ENCODE measurements around the gene CPNE4.
A peak's percentile ranks its signal among the peaks of the same experiment; 100 is the strongest.
"Not testable (repeated sequence)": the region's sequence is repeated elsewhere in the genome, so short reads cannot be mapped to it uniquely, and the experiment has no call there.

Gene CPNE4

GRCh38 chr3:131895766-131896165, 139.0 kb downstream of the CPNE4 start:
- Histone ChIP-seq H3K27me3 (ENCODE audit: insufficient read depth, poor library complexity, severe bottlenecking) (peaks cover 3% of the 10 kb centered on the region), H3K36me3 (ENCODE audit: low read depth) (no peaks in the 10 kb centered on the region), H3K4me1 (ENCODE audit: insufficient read depth, poor library complexity, severe bottlenecking) (no peaks in the 10 kb centered on the region), H3K9me3 (ENCODE audit: severe bottlenecking) (no peaks in the 10 kb centered on the region), H3K27ac (ENCODE audit: poor library complexity, severe bottlenecking) (no peak overlapping the region), H3K4me3 (ENCODE audit: severe bottlenecking) (no peak overlapping the region)
- DNase-seq (ENCODE audit: low spot score) (no peak), ATAC-seq (ENCODE audit: low read depth) (no peak)
- TF ChIP-seq, protein P1, sequence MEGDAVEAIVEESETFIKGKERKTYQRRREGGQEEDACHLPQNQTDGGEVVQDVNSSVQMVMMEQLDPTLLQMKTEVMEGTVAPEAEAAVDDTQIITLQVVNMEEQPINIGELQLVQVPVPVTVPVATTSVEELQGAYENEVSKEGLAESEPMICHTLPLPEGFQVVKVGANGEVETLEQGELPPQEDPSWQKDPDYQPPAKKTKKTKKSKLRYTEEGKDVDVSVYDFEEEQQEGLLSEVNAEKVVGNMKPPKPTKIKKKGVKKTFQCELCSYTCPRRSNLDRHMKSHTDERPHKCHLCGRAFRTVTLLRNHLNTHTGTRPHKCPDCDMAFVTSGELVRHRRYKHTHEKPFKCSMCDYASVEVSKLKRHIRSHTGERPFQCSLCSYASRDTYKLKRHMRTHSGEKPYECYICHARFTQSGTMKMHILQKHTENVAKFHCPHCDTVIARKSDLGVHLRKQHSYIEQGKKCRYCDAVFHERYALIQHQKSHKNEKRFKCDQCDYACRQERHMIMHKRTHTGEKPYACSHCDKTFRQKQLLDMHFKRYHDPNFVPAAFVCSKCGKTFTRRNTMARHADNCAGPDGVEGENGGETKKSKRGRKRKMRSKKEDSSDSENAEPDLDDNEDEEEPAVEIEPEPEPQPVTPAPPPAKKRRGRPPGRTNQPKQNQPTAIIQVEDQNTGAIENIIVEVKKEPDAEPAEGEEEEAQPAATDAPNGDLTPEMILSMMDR (IDR thresholded peaks at IDR 0.05; ENCODE audit: poor library complexity, severe bottlenecking), result no peak

DNA sequence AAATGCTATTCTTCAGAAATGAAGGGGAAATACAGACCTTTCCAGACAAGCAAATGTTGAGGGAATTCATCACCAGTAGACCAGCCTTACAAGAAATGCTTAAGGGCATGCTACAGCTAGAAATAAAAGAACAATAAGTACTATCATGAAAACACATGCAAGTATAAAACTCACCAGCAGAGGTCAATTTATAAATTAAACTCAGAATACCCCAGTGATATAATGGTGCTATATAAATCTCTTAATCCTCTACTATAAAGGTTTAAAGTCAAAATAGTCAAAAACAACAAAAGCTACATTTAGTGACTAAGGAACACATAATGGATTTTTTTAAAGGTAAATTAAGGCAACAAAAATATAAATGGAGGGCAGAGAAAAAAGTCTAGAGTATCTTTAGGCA, 142.5 kb downstream of the CPNE4 start:
- peaks cover 3% of the 10 kb centered on the region for H3K27me3 ChIP-seq (ENCODE audit: insufficient read depth, poor library complexity, severe bottlenecking)

DNA sequence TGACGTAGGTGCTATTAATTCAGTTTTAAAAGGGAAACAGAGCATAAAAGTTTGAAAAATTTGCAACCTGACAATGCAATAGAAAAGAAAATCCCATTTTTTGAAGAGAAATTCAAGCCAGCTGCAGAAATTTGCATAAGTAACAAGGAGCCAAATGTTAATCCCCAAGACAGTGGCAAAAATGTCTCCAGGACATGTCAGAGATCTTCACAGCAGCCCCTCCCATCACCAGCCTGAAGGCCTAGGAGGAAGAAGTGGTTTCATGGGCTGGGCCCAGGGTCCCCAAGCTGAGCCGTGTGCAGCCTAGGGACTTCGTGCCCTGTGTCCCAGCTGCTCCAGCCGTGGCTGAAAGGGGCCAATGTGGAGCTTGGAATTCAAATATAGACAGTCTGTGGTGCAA, 148.9 kb downstream of the CPNE4 start:
- H3K4me3 ChIP-seq (ENCODE audit: severe bottlenecking); DNase-seq (ENCODE audit: low spot score); ATAC-seq (ENCODE audit: low read depth): not testable (repeated sequence)

More for the DNA sequence above, 142.5 kb downstream of the CPNE4 start:
- Histone ChIP-seq H3K9me3 (ENCODE audit: severe bottlenecking) (no peaks in the 10 kb centered on the region), H3K4me3 (ENCODE audit: severe bottlenecking) (no peak overlapping the region), H3K27ac (ENCODE audit: poor library complexity, severe bottlenecking) (no peak overlapping the region), H3K4me1 (ENCODE audit: insufficient read depth, poor library complexity, severe bottlenecking) (no peaks in the 10 kb centered on the region), H3K36me3 (ENCODE audit: low read depth) (no peaks in the 10 kb centered on the region)
- ATAC-seq (ENCODE audit: low read depth) (no peak), DNase-seq (ENCODE audit: low spot score) (no peak)
- TF ChIP-seq, protein P1 (IDR thresholded peaks at IDR 0.05; ENCODE audit: poor library complexity, severe bottlenecking), result no peak

DNA sequence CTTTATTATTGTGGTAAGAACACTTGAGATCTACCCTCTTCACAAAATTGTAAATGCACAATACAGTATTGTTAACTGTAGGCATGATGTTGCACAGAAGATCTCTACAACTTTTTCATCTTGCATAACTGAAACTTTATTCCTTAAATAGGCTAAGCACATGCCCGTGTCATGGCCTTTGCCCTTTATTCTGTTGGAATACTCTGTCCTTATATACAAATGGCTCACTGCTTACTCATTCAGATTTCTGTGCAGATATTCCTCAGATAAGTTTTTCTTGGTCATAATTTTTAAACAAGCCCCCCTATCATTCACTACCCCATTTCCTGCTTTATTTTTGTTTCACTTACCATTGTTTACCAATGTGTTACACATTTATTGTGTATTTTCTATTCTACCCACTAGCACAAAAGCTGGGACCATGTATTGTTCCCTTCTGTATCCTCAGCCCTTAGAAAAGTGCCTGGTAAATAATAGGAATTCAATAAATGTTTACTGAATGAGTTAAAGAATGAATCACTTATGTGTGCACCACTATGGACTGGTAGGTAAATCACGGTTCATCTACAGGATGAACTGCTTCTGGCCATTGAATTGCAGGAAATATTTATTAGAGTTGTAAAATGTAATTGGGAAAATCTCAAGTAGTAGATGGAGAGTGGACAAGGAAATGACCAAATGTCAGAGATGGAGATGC, 151.0 kb downstream of the CPNE4 start:
- TF ChIP-seq, protein P1 (IDR thresholded peaks at IDR 0.05; ENCODE audit: poor library complexity, severe bottlenecking), result no peak
- no peaks in the 10 kb centered on the region for H3K36me3 ChIP-seq (ENCODE audit: low read depth)
- H3K9me3 ChIP-seq (ENCODE audit: severe bottlenecking), result no peaks in the 10 kb centered on the region
- ATAC-seq (ENCODE audit: low read depth), result 0 out of 3 replicates have a peak, but pooled peaks have one; percentile 41
- no peaks in the 10 kb centered on the region for H3K27me3 ChIP-seq (ENCODE audit: insufficient read depth, poor library complexity, severe bottlenecking)
- H3K27ac ChIP-seq (ENCODE audit: poor library complexity, severe bottlenecking), result no peak overlapping the region
- DNase-seq (ENCODE audit: low spot score), result no peak
- no peak overlapping the region for H3K4me3 ChIP-seq (ENCODE audit: severe bottlenecking)
- H3K4me1 ChIP-seq (ENCODE audit: insufficient read depth, poor library complexity, severe bottlenecking), result peaks cover 6% of the 10 kb centered on the region

More for the DNA sequence above, 148.9 kb downstream of the CPNE4 start:
- not testable (repeated sequence) for H3K36me3 ChIP-seq (ENCODE audit: low read depth); H3K27me3 ChIP-seq (ENCODE audit: insufficient read depth, poor library complexity, severe bottlenecking); H3K27ac ChIP-seq (ENCODE audit: poor library complexity, severe bottlenecking); H3K9me3 ChIP-seq (ENCODE audit: severe bottlenecking); H3K4me1 ChIP-seq (ENCODE audit: insufficient read depth, poor library complexity, severe bottlenecking)

DNA sequence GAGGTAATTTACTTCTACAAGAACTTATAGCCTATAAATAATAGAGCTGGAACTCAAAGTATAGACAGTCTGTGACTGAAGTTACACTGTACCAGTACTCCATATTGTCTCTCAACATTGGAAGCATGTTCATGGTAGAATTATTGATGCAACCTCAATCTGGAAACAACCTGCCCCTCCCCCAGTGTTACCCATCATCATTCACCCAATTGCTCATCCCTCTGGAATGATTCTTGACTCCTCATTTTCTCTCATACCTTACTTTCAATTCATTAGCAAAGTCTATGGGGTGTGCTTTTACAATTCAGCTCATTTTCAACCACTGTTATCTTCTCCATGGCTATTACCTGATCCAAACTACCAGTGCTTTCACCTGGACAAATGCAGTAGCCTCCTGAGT, 151.7 kb downstream of the CPNE4 start:
- DNase-seq (ENCODE audit: low spot score) (no peak), ATAC-seq (ENCODE audit: low read depth) (no peak)
- no peaks in the 10 kb centered on the region for H3K9me3 ChIP-seq (ENCODE audit: severe bottlenecking)

More for the DNA sequence above, 151.7 kb downstream of the CPNE4 start:
- H3K4me3 ChIP-seq (ENCODE audit: severe bottlenecking), result no peak overlapping the region
- H3K4me1 ChIP-seq (ENCODE audit: insufficient read depth, poor library complexity, severe bottlenecking), result peaks cover 6% of the 10 kb centered on the region
- H3K36me3 ChIP-seq (ENCODE audit: low read depth), result no peaks in the 10 kb centered on the region
- no peak overlapping the region for H3K27ac ChIP-seq (ENCODE audit: poor library complexity, severe bottlenecking)
- no peaks in the 10 kb centered on the region for H3K27me3 ChIP-seq (ENCODE audit: insufficient read depth, poor library complexity, severe bottlenecking)
- TF ChIP-seq, protein P1 (IDR thresholded peaks at IDR 0.05; ENCODE audit: poor library complexity, severe bottlenecking), result no peak
